ENCODE measurements around the gene SLC39A6. TPM values are rescaled to one million over a fixed set of nuclear protein-coding genes. Genes with fewer than 3 reads are reported as not detected.

Gene SLC39A6
- total RNA-seq, 1 experiment from 2014 or later, result 70.5 TPM

DNA sequence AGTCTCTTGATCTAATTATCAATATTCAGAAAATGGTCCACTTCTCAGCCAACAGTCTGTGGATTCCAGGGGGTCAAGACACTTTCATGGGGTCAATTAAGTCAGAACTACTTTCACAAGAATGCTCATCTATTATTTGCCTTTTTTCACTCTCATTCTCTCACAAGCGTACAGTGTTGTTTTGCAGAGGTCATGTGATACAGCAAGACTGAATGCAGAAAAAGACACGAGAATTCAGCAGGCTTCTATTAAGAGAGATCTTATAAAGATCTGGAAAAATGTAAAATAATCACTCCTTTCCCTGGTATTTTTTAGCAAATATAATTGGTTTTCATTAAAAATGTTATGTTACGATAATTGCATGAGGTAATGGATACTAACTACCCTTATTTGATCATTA, 70.5 kb downstream of the SLC39A6 start:
- no peaks in the 10 kb centered on the region for H3K9me2 ChIP-seq (ENCODE audit: insufficient read depth)
- DNase-seq (ENCODE audit: low read depth, low spot score) (no peak), ATAC-seq (no peak)
- ChIA-PET CTCF (no interaction called here), POLR2A (no interaction called here), RAD21 (ENCODE audit: low non-redundant PET in 1 of 2, low total read pairs in 2 of 2, uncharacterized antibody in 2 of 2, unreplicated experiment in 2 of 2) (no interaction called here)
- TF ChIP-seq EGR1 (IDR thresholded peaks at IDR 0.05; ENCODE audit: low read depth) (no peak), EZH2phosphoT487 (IDR thresholded peaks at IDR 0.05; ENCODE audit: borderline replicate concordance) (no peak), POLR2A (IDR thresholded peaks at IDR 0.05; ENCODE audit: borderline replicate concordance, extremely low read depth, insufficient read depth, insufficient read length) (no peak), CEBPB (IDR thresholded peaks at IDR 0.05; ENCODE audit: low read depth) (no peak), ZFX (IDR thresholded peaks at IDR 0.05) (no peak), SIN3A (IDR thresholded peaks at IDR 0.05; ENCODE audit: low read depth) (no peak), FOSL1 (IDR thresholded peaks at IDR 0.05; ENCODE audit: low read depth) (no peak), SRF (IDR thresholded peaks at IDR 0.05; ENCODE audit: low read depth) (no peak), JUND (IDR thresholded peaks at IDR 0.05) (no peak), RAD21 (IDR thresholded peaks at IDR 0.05; ENCODE audit: low read depth) (no peak), YY1 (IDR thresholded peaks at IDR 0.05; ENCODE audit: extremely low read depth, insufficient replicate concordance, low read depth, low read length) (no peak), EZH2 (IDR thresholded peaks at IDR 0.05) (no peak), CBX3 (IDR thresholded peaks at IDR 0.05; ENCODE audit: low read depth) (no peak), ELF1 (IDR thresholded peaks at IDR 0.05; ENCODE audit: borderline replicate concordance, low read depth) (no peak), ZNF274 (IDR thresholded peaks at IDR 0.05; ENCODE audit: low read depth, low read length) (no peak), POLR2AphosphoS5 (IDR thresholded peaks at IDR 0.05; ENCODE audit: low read depth, low read length) (no peak)
- TF ChIP-seq, protein P1, sequence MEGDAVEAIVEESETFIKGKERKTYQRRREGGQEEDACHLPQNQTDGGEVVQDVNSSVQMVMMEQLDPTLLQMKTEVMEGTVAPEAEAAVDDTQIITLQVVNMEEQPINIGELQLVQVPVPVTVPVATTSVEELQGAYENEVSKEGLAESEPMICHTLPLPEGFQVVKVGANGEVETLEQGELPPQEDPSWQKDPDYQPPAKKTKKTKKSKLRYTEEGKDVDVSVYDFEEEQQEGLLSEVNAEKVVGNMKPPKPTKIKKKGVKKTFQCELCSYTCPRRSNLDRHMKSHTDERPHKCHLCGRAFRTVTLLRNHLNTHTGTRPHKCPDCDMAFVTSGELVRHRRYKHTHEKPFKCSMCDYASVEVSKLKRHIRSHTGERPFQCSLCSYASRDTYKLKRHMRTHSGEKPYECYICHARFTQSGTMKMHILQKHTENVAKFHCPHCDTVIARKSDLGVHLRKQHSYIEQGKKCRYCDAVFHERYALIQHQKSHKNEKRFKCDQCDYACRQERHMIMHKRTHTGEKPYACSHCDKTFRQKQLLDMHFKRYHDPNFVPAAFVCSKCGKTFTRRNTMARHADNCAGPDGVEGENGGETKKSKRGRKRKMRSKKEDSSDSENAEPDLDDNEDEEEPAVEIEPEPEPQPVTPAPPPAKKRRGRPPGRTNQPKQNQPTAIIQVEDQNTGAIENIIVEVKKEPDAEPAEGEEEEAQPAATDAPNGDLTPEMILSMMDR (IDR thresholded peaks at IDR 0.05 in 2 of 3, conservative IDR thresholded peaks at IDR 0.05 in 1 of 3; ENCODE audit: borderline replicate concordance in 1 of 3, insufficient read depth in 1 of 3, low read depth in 2 of 3, low read length in 2 of 3), result no peak
- TF ChIP-seq, protein P2, sequence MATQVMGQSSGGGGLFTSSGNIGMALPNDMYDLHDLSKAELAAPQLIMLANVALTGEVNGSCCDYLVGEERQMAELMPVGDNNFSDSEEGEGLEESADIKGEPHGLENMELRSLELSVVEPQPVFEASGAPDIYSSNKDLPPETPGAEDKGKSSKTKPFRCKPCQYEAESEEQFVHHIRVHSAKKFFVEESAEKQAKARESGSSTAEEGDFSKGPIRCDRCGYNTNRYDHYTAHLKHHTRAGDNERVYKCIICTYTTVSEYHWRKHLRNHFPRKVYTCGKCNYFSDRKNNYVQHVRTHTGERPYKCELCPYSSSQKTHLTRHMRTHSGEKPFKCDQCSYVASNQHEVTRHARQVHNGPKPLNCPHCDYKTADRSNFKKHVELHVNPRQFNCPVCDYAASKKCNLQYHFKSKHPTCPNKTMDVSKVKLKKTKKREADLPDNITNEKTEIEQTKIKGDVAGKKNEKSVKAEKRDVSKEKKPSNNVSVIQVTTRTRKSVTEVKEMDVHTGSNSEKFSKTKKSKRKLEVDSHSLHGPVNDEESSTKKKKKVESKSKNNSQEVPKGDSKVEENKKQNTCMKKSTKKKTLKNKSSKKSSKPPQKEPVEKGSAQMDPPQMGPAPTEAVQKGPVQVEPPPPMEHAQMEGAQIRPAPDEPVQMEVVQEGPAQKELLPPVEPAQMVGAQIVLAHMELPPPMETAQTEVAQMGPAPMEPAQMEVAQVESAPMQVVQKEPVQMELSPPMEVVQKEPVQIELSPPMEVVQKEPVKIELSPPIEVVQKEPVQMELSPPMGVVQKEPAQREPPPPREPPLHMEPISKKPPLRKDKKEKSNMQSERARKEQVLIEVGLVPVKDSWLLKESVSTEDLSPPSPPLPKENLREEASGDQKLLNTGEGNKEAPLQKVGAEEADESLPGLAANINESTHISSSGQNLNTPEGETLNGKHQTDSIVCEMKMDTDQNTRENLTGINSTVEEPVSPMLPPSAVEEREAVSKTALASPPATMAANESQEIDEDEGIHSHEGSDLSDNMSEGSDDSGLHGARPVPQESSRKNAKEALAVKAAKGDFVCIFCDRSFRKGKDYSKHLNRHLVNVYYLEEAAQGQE (IDR thresholded peaks at IDR 0.05; ENCODE audit: low read depth), result no peak
- TF ChIP-seq, protein P3, sequence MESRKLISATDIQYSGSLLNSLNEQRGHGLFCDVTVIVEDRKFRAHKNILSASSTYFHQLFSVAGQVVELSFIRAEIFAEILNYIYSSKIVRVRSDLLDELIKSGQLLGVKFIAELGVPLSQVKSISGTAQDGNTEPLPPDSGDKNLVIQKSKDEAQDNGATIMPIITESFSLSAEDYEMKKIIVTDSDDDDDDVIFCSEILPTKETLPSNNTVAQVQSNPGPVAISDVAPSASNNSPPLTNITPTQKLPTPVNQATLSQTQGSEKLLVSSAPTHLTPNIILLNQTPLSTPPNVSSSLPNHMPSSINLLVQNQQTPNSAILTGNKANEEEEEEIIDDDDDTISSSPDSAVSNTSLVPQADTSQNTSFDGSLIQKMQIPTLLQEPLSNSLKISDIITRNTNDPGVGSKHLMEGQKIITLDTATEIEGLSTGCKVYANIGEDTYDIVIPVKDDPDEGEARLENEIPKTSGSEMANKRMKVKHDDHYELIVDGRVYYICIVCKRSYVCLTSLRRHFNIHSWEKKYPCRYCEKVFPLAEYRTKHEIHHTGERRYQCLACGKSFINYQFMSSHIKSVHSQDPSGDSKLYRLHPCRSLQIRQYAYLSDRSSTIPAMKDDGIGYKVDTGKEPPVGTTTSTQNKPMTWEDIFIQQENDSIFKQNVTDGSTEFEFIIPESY (IDR thresholded peaks at IDR 0.05; ENCODE audit: extremely low read depth, insufficient replicate concordance, low read length), result no peak
- H3K9ac ChIP-seq (ENCODE audit: low read length), result no peak overlapping the region
- H3K4me3 ChIP-seq (replicated peaks in 1 of 2; ENCODE audit: low read depth in 1 of 2, low read length in 2 of 2), result no peak overlapping the region
- H3K79me2 ChIP-seq (ENCODE audit: insufficient read depth, low read length), result peaks cover 99% of the 10 kb centered on the region
- no peaks in the 10 kb centered on the region for H3K4me1 ChIP-seq (ENCODE audit: control insufficient read depth in 1 of 2, insufficient read depth in 2 of 2, low read length in 2 of 2)
- intact Hi-C loops (cut with micrococcal nuclease), result loop anchor here (1.0 kb wide), 1 partner anchor 19 kb away; no protein-coding TSS in a partner anchor
- H3K27me3 ChIP-seq (ENCODE audit: insufficient read depth, low read length), result no peaks in the 10 kb centered on the region
- H3K27ac ChIP-seq (ENCODE audit: low read depth, low read length), result no peak overlapping the region
- H2AFZ ChIP-seq (ENCODE audit: low read depth, low read length, poor library complexity, severe bottlenecking), result no peak overlapping the region
- no peak overlapping the region for H3K4me2 ChIP-seq (ENCODE audit: low read length)
- H4K20me1 ChIP-seq (ENCODE audit: insufficient read depth), result peaks cover 16% of the 10 kb centered on the region
- H3K9me3 ChIP-seq (ENCODE audit: control insufficient read depth in 1 of 2, insufficient read depth in 1 of 2, low read depth in 1 of 2, low read length in 2 of 2), result no peaks in the 10 kb centered on the region
- no TSS peak for BruUV-seq (replicated peaks)
- H3K36me3 ChIP-seq (ENCODE audit: control insufficient read depth in 1 of 2, insufficient read depth in 2 of 2, low read length in 2 of 2), result no peaks in the 10 kb centered on the region

All from HCT116 (cell line).